Ishikawa (cell line): ENCODE results near the gene STX8.

Experiments
- CEBPB ChIP-seq: IDR thresholded peaks from 2 replicates; pipeline ENCODE4 v1.6.1; 2012
- CREB1 ChIP-seq: IDR thresholded peaks from 2 replicates; pipeline ENCODE4 v1.6.1; 2012; ENCODE audit warnings: low read depth
- EGR1 ChIP-seq: IDR thresholded peaks from 2 replicates; pipeline ENCODE4 v1.6.1; 2012
- EP300 ChIP-seq: IDR thresholded peaks from 2 replicates; pipeline ENCODE4 v1.6.1; 2012; ENCODE audit warnings: borderline replicate concordance
- FOXM1 ChIP-seq: IDR thresholded peaks from 2 replicates; pipeline ENCODE4 v1.6.1; 2012; ENCODE audit warnings: low read depth, borderline replicate concordance
- NFIC ChIP-seq: IDR thresholded peaks from 2 replicates; pipeline ENCODE4 v1.6.1; 2012
- RAD21 ChIP-seq: IDR thresholded peaks from 2 replicates; pipeline ENCODE4 v1.6.1; 2012; ENCODE audit warnings: low read depth
- TAF1 ChIP-seq: IDR thresholded peaks from 2 replicates; pipeline ENCODE4 v1.6.1; 2012; ENCODE audit warnings: low read depth, mild to moderate bottlenecking
- TCF12 ChIP-seq: IDR thresholded peaks from 2 replicates; pipeline ENCODE4 v1.6.1; 2012; ENCODE audit warnings: low read depth
- TEAD4 ChIP-seq: IDR thresholded peaks from 2 replicates; pipeline ENCODE4 v1.6.1; 2012
- YY1 ChIP-seq: IDR thresholded peaks from 2 replicates; pipeline ENCODE4 v1.6.1; 2012; ENCODE audit warnings: low read depth
- ZBTB7A ChIP-seq: IDR thresholded peaks from 2 replicates; pipeline ENCODE4 v1.6.1; 2012; ENCODE audit warnings: low read depth
- TF ChIP-seq, protein P1 (sequence below): IDR thresholded peaks from 2 replicates; pipeline ENCODE4 v1.6.1; 2012
- TF ChIP-seq, protein P2 (sequence below): IDR thresholded peaks from 2 replicates; pipeline ENCODE4 v1.6.1; 2012
- TF ChIP-seq, protein P3 (sequence below): IDR thresholded peaks from 2 replicates; pipeline ENCODE4 v1.6.1; 2012; ENCODE audit warnings: low read depth, mild to moderate bottlenecking

The STX8 gene

DNA sequence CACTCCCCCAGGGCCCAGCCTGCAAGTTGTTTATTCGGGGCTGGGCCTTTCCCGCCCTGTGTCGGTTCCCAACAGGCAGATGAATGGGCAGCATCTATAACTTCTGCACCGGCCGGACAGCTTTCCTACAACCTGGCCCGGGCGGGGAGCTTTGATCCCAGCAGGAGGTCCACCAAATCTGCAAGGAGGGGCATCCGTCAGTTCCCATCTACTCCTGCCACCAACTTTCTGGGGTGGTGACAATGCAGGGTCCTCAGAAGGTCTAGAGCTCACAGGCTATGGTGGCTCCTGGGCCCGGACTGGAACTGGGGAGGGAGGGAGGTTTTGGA is 342.4 kb downstream of the STX8 start:
- TF ChIP-seq EGR1, result no peak
- no peak for TF ChIP-seq TCF12
- TF ChIP-seq RAD21, result no peak
- no peak for TF ChIP-seq TAF1
- TF ChIP-seq CREB1, result no peak
- TF ChIP-seq, protein P1, sequence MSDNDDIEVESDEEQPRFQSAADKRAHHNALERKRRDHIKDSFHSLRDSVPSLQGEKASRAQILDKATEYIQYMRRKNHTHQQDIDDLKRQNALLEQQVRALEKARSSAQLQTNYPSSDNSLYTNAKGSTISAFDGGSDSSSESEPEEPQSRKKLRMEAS, result no peak
- TF ChIP-seq TEAD4, result no peak
- no peak for TF ChIP-seq EP300
- TF ChIP-seq FOXM1, result no peak
- TF ChIP-seq, protein P2, sequence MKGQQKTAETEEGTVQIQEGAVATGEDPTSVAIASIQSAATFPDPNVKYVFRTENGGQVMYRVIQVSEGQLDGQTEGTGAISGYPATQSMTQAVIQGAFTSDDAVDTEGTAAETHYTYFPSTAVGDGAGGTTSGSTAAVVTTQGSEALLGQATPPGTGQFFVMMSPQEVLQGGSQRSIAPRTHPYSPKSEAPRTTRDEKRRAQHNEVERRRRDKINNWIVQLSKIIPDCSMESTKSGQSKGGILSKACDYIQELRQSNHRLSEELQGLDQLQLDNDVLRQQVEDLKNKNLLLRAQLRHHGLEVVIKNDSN, result no peak
- TF ChIP-seq YY1, result no peak
- TF ChIP-seq ZBTB7A, result no peak
- TF ChIP-seq, protein P3, sequence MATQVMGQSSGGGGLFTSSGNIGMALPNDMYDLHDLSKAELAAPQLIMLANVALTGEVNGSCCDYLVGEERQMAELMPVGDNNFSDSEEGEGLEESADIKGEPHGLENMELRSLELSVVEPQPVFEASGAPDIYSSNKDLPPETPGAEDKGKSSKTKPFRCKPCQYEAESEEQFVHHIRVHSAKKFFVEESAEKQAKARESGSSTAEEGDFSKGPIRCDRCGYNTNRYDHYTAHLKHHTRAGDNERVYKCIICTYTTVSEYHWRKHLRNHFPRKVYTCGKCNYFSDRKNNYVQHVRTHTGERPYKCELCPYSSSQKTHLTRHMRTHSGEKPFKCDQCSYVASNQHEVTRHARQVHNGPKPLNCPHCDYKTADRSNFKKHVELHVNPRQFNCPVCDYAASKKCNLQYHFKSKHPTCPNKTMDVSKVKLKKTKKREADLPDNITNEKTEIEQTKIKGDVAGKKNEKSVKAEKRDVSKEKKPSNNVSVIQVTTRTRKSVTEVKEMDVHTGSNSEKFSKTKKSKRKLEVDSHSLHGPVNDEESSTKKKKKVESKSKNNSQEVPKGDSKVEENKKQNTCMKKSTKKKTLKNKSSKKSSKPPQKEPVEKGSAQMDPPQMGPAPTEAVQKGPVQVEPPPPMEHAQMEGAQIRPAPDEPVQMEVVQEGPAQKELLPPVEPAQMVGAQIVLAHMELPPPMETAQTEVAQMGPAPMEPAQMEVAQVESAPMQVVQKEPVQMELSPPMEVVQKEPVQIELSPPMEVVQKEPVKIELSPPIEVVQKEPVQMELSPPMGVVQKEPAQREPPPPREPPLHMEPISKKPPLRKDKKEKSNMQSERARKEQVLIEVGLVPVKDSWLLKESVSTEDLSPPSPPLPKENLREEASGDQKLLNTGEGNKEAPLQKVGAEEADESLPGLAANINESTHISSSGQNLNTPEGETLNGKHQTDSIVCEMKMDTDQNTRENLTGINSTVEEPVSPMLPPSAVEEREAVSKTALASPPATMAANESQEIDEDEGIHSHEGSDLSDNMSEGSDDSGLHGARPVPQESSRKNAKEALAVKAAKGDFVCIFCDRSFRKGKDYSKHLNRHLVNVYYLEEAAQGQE, result no peak
- no peak for TF ChIP-seq CEBPB
- TF ChIP-seq NFIC, result no peak

DNA sequence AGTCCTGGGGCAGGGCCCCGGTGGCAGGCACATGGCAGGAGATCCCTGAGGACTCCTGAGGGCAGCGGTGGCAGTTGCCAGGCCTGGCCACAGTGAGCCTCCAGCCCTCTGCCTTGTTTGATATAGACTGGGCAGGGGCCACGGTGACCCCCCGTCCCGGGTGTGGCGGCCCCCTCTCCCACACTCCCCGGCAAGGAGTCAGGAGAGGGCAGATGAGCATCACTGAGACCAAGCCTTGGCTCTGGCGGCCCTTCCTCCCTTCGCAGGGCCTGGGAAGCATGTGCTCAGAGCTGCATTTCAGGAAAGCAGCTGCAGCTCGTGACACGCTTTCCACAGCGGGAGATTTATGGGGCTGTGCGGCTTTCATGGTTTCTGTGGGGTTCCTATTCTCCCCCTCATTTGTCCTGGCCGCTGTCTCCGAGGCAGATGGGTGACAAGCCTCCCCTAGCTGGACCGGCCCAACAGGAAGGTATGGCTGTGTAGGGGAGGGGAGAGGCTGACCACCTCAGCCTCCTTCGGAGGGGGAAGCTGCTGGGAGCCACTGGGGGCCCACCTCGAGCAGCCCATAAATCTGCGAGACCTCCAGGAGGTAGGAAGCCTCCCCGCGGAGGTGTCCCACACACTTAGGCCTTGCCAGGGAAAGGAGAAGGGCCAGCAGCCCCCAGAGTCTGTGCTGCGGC is 342.9 kb downstream of the STX8 start:
- TF ChIP-seq TCF12 (no peak), ZBTB7A (no peak), RAD21 (no peak), EP300 (no peak), NFIC (no peak)

DNA sequence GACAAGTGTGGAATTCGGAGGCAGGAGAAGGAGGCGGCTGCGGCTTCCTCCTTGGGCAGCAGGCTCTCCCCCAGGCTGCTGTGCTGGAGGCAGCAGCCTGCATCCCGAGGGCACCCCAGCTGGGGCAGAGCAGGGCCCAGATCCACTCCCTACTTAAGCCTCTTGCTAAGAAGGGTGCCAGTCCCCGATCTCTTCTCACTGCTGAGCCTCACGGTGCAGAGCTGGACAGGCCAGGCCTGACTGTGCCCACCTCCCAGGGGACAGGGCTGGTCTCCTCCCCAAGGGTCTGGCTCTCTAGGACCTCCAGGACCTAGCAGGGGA is 343.5 kb downstream of the STX8 start:
- TF ChIP-seq TEAD4, result no peak
- no peak for TF ChIP-seq EP300
- TF ChIP-seq, protein P3, result no peak
- TF ChIP-seq TAF1, result no peak
- TF ChIP-seq FOXM1, result no peak
- TF ChIP-seq, protein P1, result no peak
- no peak for TF ChIP-seq CREB1
- TF ChIP-seq, protein P2, result no peak
- no peak for TF ChIP-seq TCF12
- TF ChIP-seq CEBPB, result no peak
- TF ChIP-seq ZBTB7A, result no peak

DNA sequence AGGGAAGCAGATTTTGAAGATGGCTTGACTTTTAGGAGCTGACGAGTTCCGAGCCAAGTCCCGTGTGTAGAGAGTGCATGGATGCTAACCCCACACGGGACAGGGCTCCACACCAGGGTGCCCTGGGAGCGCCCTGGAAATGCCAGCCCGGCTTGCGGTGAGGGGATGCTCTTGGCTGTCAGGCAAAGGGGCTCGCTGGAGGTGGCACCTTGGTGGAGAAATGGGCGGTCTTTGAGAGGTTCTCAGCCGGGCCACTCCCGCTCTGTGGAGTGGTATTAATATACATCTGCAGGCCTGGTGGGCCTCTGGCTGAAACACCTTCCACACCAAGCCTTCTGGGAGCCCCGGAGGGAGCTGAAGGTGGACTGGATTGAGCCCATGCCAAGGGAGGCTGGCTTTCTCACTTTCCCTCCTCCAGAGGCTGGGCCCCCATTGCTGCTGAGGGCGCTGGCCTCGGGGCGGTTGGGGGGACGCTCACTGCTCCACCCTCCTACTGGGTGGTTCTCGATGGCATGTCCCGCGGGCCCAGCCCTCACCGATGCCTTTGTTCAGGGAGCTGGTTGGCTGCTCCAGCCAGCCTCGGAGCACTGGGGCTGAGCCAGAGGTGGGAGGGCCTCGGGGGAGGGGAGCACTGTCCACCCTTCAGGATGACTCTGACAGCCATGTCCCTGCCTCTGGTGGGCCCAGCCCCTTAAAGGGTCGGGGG is 344.0 kb downstream of the STX8 start:
- TF ChIP-seq, protein P3, result no peak
- TF ChIP-seq NFIC, result no peak
- no peak for TF ChIP-seq YY1
- TF ChIP-seq CREB1, result no peak
- TF ChIP-seq, protein P1, result no peak
- TF ChIP-seq, protein P2, result no peak
- no peak for TF ChIP-seq EP300
- no peak for TF ChIP-seq TAF1
- TF ChIP-seq TEAD4, result no peak
- TF ChIP-seq RAD21, result no peak
- TF ChIP-seq FOXM1, result no peak
- TF ChIP-seq CEBPB, result no peak
- no peak for TF ChIP-seq EGR1
- TF ChIP-seq TCF12, result no peak
- TF ChIP-seq ZBTB7A, result no peak
